Measurements from ENCODE around the gene AK9.

AK9 gene

GRCh38 chr6:109690737-109691621, at the start of gene AK9, which contains the start of gene FIG4:
TSS of gene AK9 (minus strand) at chr6:109691202. CDS start at chr6:109675745, 15,457 bp downstream.
TSS of gene FIG4 (plus strand) at chr6:109691296. CDS start at chr6:109691436, 140 bp downstream.
- H3K4me1 ChIP-seq (ENCODE audit: control insufficient read depth in 1 of 2, insufficient read depth in 1 of 2, low read depth in 1 of 2, low read length in 1 of 2) = peaks cover 29 to 34% of the 10 kb centered on the region in 2 experiments
- H3K9me3 ChIP-seq = no peaks in the 10 kb centered on the region

GRCh38 chr6:109740787-109741186, 49.8 kb upstream of the AK9 start:
- Histone ChIP-seq H3K9me3 (no peaks in the 10 kb centered on the region), H3K27me3 (no peaks in the 10 kb centered on the region), H3K4me3 (ENCODE audit: low read depth in 1 of 2, low read length in 1 of 2) (no peak overlapping the region), H3K36me3 (peaks cover 24% of the 10 kb centered on the region), H3K27ac (peak overlapping the region; percentile 91), H3K4me1 (ENCODE audit: control insufficient read depth in 1 of 2, insufficient read depth in 1 of 2, low read depth in 1 of 2, low read length in 1 of 2) (peaks cover 8 to 29% of the 10 kb centered on the region in 2 experiments)
- no peak for TF ChIP-seq CTCF (IDR thresholded peaks at IDR 0.05)

More at GRCh38 chr6:109690737-109691621, at the start of gene AK9, which contains the start of gene FIG4:
- H3K4me3 ChIP-seq (ENCODE audit: low read depth in 1 of 2, low read length in 1 of 2) = peak within 1 kb of the TSS; percentile 92 to 99
- no peaks in the 10 kb centered on the region for H3K27me3 ChIP-seq
- H3K36me3 ChIP-seq = no peaks in the 10 kb centered on the region
- H3K27ac ChIP-seq = peak within 1 kb of the TSS; percentile 86
- TF ChIP-seq CTCF (IDR thresholded peaks at IDR 0.05) = no peak

GRCh38 chr6:109739686-109740085, 48.7 kb upstream of the AK9 start:
- Histone ChIP-seq H3K4me1 (ENCODE audit: control insufficient read depth in 1 of 2, insufficient read depth in 1 of 2, low read depth in 1 of 2, low read length in 1 of 2) (peaks cover 8 to 29% of the 10 kb centered on the region in 2 experiments), H3K4me3 (ENCODE audit: low read depth in 1 of 2, low read length in 1 of 2) (no peak overlapping the region), H3K27me3 (no peaks in the 10 kb centered on the region), H3K27ac (peak overlapping the region; percentile 91), H3K9me3 (no peaks in the 10 kb centered on the region), H3K36me3 (peaks cover 34% of the 10 kb centered on the region)
- TF ChIP-seq CTCF (IDR thresholded peaks at IDR 0.05) = no peak

- no peak for TF ChIP-seq CTCF (IDR thresholded peaks at IDR 0.05)
- H3K27ac ChIP-seq = no peak overlapping the region
- peaks cover 26% of the 10 kb centered on the region for H3K36me3 ChIP-seq
- no peak overlapping the region for H3K4me3 ChIP-seq (ENCODE audit: low read depth in 1 of 2, low read length in 1 of 2)
- peaks cover 8 to 29% of the 10 kb centered on the region in 2 experiments for H3K4me1 ChIP-seq (ENCODE audit: control insufficient read depth in 1 of 2, insufficient read depth in 1 of 2, low read depth in 1 of 2, low read length in 1 of 2)
- H3K9me3 ChIP-seq = no peaks in the 10 kb centered on the region
- no peaks in the 10 kb centered on the region for H3K27me3 ChIP-seq
These were observed 47.7 kb upstream of the AK9 start for GRCh38 chr6:109738667-109739066.

- Histone ChIP-seq H3K9me3 (no peaks in the 10 kb centered on the region), H3K27ac (no peak overlapping the region), H3K4me3 (ENCODE audit: low read depth in 1 of 2, low read length in 1 of 2) (no peak overlapping the region), H3K27me3 (no peaks in the 10 kb centered on the region), H3K4me1 (ENCODE audit: control insufficient read depth in 1 of 2, insufficient read depth in 1 of 2, low read depth in 1 of 2, low read length in 1 of 2) (peaks cover 8 to 29% of the 10 kb centered on the region in 2 experiments), H3K36me3 (peaks cover 23% of the 10 kb centered on the region)
- TF ChIP-seq CTCF (IDR thresholded peaks at IDR 0.05) = no peak
These were observed 47.3 kb upstream of the AK9 start for GRCh38 chr6:109738255-109738654.

Data from neutrophil (primary cell).